ENCODE results near the gene JAG2.

DNA sequence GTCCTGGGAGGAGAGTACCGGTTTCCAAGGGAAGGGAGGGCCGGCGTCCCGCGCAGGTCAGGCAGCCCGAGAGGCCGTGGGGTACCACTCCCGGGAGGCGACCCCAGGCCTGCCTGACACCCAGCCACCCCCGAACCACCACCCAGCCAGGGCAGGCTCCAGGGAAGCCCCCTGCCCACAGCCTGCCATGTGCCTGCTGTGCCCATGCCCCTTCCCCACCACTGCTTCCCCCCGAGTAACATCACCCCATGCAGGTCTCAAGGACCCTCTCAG, 10.2 kb upstream of the JAG2 start:
- TF ChIP-seq, protein P1, sequence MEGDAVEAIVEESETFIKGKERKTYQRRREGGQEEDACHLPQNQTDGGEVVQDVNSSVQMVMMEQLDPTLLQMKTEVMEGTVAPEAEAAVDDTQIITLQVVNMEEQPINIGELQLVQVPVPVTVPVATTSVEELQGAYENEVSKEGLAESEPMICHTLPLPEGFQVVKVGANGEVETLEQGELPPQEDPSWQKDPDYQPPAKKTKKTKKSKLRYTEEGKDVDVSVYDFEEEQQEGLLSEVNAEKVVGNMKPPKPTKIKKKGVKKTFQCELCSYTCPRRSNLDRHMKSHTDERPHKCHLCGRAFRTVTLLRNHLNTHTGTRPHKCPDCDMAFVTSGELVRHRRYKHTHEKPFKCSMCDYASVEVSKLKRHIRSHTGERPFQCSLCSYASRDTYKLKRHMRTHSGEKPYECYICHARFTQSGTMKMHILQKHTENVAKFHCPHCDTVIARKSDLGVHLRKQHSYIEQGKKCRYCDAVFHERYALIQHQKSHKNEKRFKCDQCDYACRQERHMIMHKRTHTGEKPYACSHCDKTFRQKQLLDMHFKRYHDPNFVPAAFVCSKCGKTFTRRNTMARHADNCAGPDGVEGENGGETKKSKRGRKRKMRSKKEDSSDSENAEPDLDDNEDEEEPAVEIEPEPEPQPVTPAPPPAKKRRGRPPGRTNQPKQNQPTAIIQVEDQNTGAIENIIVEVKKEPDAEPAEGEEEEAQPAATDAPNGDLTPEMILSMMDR (tag by site-specific recombination; IDR thresholded peaks at IDR 0.05) = no peak
- TF ChIP-seq ZNF670 (tag by site-specific recombination; IDR thresholded peaks at IDR 0.05; ENCODE audit: low read depth) (no peak), YY1 (tag by site-specific recombination; IDR thresholded peaks at IDR 0.05) (no peak), ZNF214 (tag by site-specific recombination; IDR thresholded peaks at IDR 0.05; ENCODE audit: borderline replicate concordance) (no peak)
- TF ChIP-seq, protein P2, sequence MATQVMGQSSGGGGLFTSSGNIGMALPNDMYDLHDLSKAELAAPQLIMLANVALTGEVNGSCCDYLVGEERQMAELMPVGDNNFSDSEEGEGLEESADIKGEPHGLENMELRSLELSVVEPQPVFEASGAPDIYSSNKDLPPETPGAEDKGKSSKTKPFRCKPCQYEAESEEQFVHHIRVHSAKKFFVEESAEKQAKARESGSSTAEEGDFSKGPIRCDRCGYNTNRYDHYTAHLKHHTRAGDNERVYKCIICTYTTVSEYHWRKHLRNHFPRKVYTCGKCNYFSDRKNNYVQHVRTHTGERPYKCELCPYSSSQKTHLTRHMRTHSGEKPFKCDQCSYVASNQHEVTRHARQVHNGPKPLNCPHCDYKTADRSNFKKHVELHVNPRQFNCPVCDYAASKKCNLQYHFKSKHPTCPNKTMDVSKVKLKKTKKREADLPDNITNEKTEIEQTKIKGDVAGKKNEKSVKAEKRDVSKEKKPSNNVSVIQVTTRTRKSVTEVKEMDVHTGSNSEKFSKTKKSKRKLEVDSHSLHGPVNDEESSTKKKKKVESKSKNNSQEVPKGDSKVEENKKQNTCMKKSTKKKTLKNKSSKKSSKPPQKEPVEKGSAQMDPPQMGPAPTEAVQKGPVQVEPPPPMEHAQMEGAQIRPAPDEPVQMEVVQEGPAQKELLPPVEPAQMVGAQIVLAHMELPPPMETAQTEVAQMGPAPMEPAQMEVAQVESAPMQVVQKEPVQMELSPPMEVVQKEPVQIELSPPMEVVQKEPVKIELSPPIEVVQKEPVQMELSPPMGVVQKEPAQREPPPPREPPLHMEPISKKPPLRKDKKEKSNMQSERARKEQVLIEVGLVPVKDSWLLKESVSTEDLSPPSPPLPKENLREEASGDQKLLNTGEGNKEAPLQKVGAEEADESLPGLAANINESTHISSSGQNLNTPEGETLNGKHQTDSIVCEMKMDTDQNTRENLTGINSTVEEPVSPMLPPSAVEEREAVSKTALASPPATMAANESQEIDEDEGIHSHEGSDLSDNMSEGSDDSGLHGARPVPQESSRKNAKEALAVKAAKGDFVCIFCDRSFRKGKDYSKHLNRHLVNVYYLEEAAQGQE (tag by site-specific recombination; IDR thresholded peaks at IDR 0.05) = no peak
- TF ChIP-seq, protein P3, sequence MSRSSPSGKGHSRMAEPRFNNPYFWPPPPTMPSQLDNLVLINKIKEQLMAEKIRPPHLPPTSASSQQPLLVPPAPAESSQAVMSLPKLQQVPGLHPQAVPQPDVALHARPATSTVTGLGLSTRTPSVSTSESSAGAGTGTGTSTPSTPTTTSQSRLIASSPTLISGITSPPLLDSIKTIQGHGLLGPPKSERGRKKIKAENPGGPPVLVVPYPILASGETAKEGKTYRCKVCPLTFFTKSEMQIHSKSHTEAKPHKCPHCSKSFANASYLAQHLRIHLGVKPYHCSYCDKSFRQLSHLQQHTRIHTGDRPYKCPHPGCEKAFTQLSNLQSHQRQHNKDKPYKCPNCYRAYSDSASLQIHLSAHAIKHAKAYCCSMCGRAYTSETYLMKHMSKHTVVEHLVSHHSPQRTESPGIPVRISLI (tag by site-specific recombination; IDR thresholded peaks at IDR 0.05) = no peak
- TF ChIP-seq, protein P4, sequence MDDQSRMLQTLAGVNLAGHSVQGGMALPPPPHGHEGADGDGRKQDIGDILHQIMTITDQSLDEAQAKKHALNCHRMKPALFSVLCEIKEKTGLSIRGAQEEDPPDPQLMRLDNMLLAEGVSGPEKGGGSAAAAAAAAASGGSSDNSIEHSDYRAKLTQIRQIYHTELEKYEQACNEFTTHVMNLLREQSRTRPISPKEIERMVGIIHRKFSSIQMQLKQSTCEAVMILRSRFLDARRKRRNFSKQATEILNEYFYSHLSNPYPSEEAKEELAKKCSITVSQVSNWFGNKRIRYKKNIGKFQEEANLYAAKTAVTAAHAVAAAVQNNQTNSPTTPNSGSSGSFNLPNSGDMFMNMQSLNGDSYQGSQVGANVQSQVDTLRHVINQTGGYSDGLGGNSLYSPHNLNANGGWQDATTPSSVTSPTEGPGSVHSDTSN (CRISPR knock-in tag; IDR thresholded peaks at IDR 0.05) = no peak
